HFF-Myc (cell line): ENCODE measurements around the gene OR8H3.
"Not testable (repeated sequence)": the region's sequence is repeated elsewhere in the genome, so short reads cannot be mapped to it uniquely, and the experiment has no call there.

Experiments
- DNase-seq: peaks from one replicate; pipeline ENCODE4 v3.0.0-alpha.2; 2011; ENCODE audit warnings: low read depth; ENCODE audit errors: extremely low read depth
- H3K4me3 ChIP-seq: replicated peaks from 2 replicates; pipeline ENCODE4 v1.5.1; 2011; ENCODE audit warnings: low read depth, mild to moderate bottlenecking, control low read depth, low read length
- CTCF ChIP-seq: IDR thresholded peaks from 2 replicates; pipeline ENCODE4 v1.5.1; 2012; ENCODE audit warnings: mild to moderate bottlenecking, low read depth, low read length, control low read depth; ENCODE audit errors: missing control alignments

The OR8H3 gene, protein sequence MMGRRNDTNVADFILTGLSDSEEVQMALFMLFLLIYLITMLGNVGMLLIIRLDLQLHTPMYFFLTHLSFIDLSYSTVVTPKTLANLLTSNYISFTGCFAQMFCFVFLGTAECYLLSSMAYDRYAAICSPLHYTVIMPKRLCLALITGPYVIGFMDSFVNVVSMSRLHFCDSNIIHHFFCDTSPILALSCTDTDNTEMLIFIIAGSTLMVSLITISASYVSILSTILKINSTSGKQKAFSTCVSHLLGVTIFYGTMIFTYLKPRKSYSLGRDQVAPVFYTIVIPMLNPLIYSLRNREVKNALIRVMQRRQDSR

GRCh38 chr11:56122073-56122472 is at the start of gene OR8H3:
Gene OR8H3, plus strand, starts transcription at chr11:56122373. Its CDS starts 0 bp downstream, at chr11:56122373.
- no peak for DNase-seq
- no peak for TF ChIP-seq CTCF
- no peak within 1 kb of the TSS for H3K4me3 ChIP-seq

- no peak for TF ChIP-seq CTCF
- no peak overlapping the region for H3K4me3 ChIP-seq
- no peak for DNase-seq
Measured at GRCh38 chr11:56089697-56090096, 32.5 kb upstream of the OR8H3 start.

DNA sequence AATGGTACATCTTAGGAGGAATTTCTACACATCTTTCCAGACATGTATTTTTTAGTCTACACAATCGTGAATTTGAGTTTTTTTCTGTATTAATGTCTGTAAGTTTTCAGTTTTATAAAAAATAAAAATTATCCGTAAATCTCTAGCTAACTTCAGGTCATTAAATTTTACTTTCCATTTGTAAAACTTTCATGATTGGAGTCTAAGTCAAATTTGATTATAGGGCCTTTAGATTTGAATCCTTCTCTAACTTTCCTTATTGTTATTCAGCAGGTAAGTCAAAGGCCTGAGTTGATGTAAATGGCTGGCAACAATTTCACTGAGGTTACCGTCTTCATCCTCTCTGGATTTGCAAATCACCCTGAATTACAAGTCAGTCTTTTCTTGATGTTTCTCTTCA is 29.2 kb upstream of the OR8H3 start, which contains the start of gene OR8I2:
TSS of gene OR8I2 (plus strand) at position 301 of the 400 bp plus-strand sequence. CDS start at position 301, 0 bp downstream.
- no peak for DNase-seq
- no peak within 1 kb of the TSS for H3K4me3 ChIP-seq
- no peak for TF ChIP-seq CTCF

DNA sequence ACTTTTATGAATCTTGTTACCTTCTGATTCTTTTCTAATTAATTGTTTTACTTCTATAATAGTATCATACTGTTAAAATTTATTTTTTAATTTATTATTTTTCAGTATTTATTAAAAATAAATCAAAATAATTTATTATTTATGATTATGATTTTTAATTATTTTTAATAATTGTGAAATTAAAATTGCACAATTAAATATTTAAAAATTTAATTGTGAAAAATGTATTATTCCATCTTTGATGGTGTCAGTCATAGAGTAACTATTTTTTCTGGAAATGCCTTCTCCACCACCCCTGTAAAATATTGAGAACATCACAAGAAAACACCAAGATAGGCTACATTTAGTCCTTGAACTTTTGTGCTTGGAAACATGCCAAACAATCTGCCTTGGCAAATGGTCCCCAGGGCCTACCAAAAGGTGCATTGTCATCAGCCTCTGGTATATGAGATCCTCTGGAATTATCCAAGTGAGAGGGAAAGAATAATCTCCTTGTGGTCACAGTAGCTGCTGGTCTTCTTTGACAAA is 18.9 kb upstream of the OR8H3 start, which contains the start of gene OR8H2:
TSS of gene OR8H2 (plus strand) at position 478 of the 528 bp plus-strand sequence. CDS start 1,356 bp downstream, outside the sequence.
- no peak for DNase-seq
- TF ChIP-seq CTCF: no peak
- no peak within 1 kb of the TSS for H3K4me3 ChIP-seq

DNA sequence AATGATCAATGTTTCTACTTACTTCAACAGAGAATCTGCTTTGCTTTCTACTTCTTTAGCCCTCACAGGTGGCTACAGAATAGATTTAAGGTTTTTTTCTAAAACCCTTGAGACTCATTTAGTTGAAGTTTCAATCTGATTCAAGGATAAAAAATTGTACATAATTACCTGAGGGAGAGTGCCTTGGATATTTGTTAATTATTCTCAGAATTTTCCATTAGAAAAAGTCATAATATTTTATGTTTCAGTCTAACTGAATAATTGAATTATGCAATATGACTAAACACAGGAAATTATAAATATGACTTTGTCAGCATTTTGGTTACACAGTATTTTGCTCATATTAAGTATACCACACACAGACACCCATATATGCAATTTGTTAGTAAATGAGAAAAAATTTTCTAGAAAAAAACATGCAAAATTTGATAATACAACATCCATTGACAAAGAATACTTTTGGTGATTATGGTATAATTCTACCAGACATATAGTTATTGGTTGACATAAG is 18.0 kb downstream of the OR8H3 start, which contains the start of gene OR8J3:
TSS of gene OR8J3 (minus strand) at position 51 of the 511 bp plus-strand sequence. CDS start 2,483 bp downstream, outside the sequence.
- H3K4me3 ChIP-seq: no peak within 1 kb of the TSS
- TF ChIP-seq CTCF: no peak
- DNase-seq: no peak

DNA sequence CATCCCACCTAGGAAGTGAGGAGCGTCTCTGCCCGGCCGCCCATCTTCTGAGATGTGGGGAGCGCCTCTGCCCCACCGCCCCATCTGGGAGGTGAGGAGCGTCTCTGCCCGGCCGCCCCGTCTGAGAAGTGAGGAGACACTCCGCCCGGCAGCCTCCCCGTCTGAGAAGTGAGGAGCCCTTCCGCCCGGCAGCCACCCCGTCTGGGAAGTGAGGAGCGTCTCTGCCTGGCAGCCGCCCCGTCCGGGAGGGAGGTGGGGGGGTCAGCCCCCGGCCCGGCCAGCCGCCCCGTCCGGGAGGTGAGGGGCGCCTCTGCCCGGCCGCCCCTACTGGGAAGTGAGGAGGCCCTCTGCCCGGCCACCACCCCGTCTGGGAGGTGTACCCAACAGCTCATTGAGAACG is 21.5 kb downstream of the OR8H3 start:
- not testable (repeated sequence) for H3K4me3 ChIP-seq, DNase-seq

GRCh38 chr11:56151376-56151775 is 29.2 kb downstream of the OR8H3 start:
- H3K4me3 ChIP-seq: no peak overlapping the region
- no peak for TF ChIP-seq CTCF
- DNase-seq: no peak
